ENCODE results near the gene TRIM15. TPM values are rescaled to one million over a fixed set of nuclear protein-coding genes. Genes with fewer than 3 reads are reported as not detected.

Gene TRIM15
- total and polyA plus RNA-seq, 2 donors (not counting 3 experiments of a cell fraction or from before 2014, with no cell fraction given), result not detected

DNA sequence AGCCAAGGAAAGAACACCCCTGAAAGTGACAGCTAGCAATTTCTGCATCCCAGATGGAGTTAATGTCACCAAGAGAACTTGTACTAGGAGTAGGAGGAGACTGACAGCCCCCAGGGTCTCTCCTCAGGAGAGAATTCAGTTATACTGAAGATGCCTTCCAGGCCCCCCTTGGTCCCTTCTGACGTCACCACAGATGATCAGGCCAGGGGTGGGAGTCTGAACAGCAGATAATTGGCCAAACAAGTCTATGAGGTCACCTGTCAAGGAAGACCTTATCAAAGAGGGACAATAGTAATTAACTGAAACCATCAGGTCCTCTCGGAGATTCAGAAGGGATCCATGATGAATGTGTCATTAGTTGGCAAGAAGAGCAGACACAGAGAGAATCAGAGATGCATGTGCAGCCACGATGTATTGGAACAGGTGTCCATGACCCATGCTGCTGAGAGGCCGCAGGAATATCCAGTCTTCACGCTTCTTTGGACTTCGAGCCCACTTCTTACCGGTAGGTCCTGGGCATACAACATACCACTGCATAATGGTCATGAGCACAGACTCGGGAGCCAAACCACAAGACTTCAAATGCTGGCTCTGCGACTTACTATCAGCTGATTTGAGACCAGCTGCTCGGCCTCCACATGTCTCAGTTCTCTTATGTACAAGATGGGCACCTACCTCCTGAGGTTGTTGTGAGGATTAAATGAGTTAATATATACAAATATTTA lies 12.5 kb upstream of the TRIM15 start:
- Histone ChIP-seq H3K9me1 (replicated peaks; ENCODE audit: control insufficient read depth, extremely low read depth, insufficient read depth, low read length) (no peaks in the 10 kb centered on the region), H3K36me3 (ENCODE audit: control insufficient read depth in 2 of 2, extremely low read depth in 1 of 2, insufficient read depth in 2 of 2, low read length in 2 of 2) (no peaks in the 10 kb centered on the region), H3K4me2 (ENCODE audit: insufficient read depth, low read length) (no peak overlapping the region), H2AFZ (ENCODE audit: low read depth, low read length) (no peak overlapping the region), H3K9me3 (replicated peaks; ENCODE audit: control insufficient read depth, insufficient read depth, low read length) (no peaks in the 10 kb centered on the region), H3K27me3 (ENCODE audit: control insufficient read depth in 2 of 2, insufficient read depth in 2 of 2, low read length in 2 of 2) (peaks cover 0 to 5% of the 10 kb centered on the region in 2 experiments), H4K20me1 (replicated peaks; ENCODE audit: control insufficient read depth, extremely low read depth, insufficient read depth, low read length) (no peaks in the 10 kb centered on the region), H3K4me1 (ENCODE audit: control insufficient read depth, extremely low read depth, insufficient read depth, low read length) (peaks cover 1% of the 10 kb centered on the region), H3K4me3 (replicated peaks in 1 of 3; ENCODE audit: insufficient read depth in 1 of 3, low read depth in 1 of 3, low read length in 3 of 3) (no peak overlapping the region), H3K27ac (ENCODE audit: insufficient read depth, low read depth, low read length) (no peak overlapping the region), H3K9ac (replicated peaks; ENCODE audit: extremely low read depth, insufficient read depth, low read length) (no peak overlapping the region), H3K79me2 (ENCODE audit: control insufficient read depth, insufficient read depth, low read length) (no peaks in the 10 kb centered on the region)
- ChIA-PET POLR2A (no interaction called here), CTCF (no interaction called here)
- TF ChIP-seq MYC (IDR thresholded peaks at IDR 0.05; ENCODE audit: low read depth, low read length) (no peak), POLR2AphosphoS5 (IDR thresholded peaks at IDR 0.05; ENCODE audit: insufficient read depth, low read depth, low read length) (no peak), JUN (IDR thresholded peaks at IDR 0.05; ENCODE audit: borderline replicate concordance, insufficient read depth, insufficient read length, low read depth) (no peak), GATA2 (IDR thresholded peaks at IDR 0.05; ENCODE audit: insufficient read depth, insufficient read length, low read depth, low read length) (no peak), CTCF (IDR thresholded peaks at IDR 0.05; ENCODE audit: extremely low read depth in 1 of 2, insufficient read depth in 1 of 2, low read depth in 1 of 2, low read length in 2 of 2) (no peak), POLR2A (IDR thresholded peaks at IDR 0.05; ENCODE audit: low read depth, low read length) (no peak), FOS (IDR thresholded peaks at IDR 0.05; ENCODE audit: borderline replicate concordance, insufficient read depth, low read length) (no peak), EZH2 (IDR thresholded peaks at IDR 0.05; ENCODE audit: borderline replicate concordance, low read depth, low read length, severe bottlenecking) (no peak)
- TF ChIP-seq, protein P1, sequence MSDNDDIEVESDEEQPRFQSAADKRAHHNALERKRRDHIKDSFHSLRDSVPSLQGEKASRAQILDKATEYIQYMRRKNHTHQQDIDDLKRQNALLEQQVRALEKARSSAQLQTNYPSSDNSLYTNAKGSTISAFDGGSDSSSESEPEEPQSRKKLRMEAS (IDR thresholded peaks at IDR 0.05; ENCODE audit: insufficient read depth, insufficient read length), result no peak
- intact Hi-C loops (cut with micrococcal nuclease), result no loop called here
- dilution Hi-C loops (cut with MboI; ENCODE audit: extremely low pct_ligation_motif_present, low sequenced_read_pairs), result no loop called here
- no TSS peak for BruUV-seq (replicated peaks)
- DNase-seq (ENCODE audit: low read depth, low spot score) (no peak), FAIRE-seq (no peak)

All from endothelial cell of umbilical vein (primary cell).